Natural killer cell (primary cell): Measurements from ENCODE around the gene C4orf54. TPM values are rescaled to one million over a fixed set of nuclear protein-coding genes. Genes with fewer than 3 reads are reported as not detected.

Experiments
- ATAC-seq, 3 donors: fragments of 150-1000 bp in 2 of 3; fragments of 200-7000 bp in 1 of 3; cut with Tn5 transposase; 1 replicate in 1 of 3; 2 replicates in 2 of 3; pipeline ENCODE4 v1.10.0; 2021; ENCODE audit warnings: mild to moderate bottlenecking in 2 of 3, moderate library complexity in 2 of 3
- DNase-seq, 2 donors: peaks; one replicate each; pipeline versions ENCODE4 v3.0.0 to v3.0.0-alpha.2; 2013 to 2021; ENCODE audit warnings: mixed read lengths in 1 of 2
- H3K27ac ChIP-seq: one replicate; pipeline ENCODE4 v1.5.1; 2013; ENCODE audit warnings: mild to moderate bottlenecking, low read length
- H3K27me3 ChIP-seq: one replicate; pipeline ENCODE4 v1.6.1; 2013; ENCODE audit warnings: low read length; ENCODE audit not compliant: control insufficient read depth, insufficient read depth
- H3K36me3 ChIP-seq: one replicate; pipeline ENCODE4 v1.6.1; 2013; ENCODE audit warnings: low read length; ENCODE audit not compliant: control insufficient read depth, insufficient read depth
- H3K4me1 ChIP-seq: one replicate; pipeline ENCODE4 v1.6.1; 2013; ENCODE audit warnings: low read length; ENCODE audit not compliant: control insufficient read depth, insufficient read depth
- H3K4me3 ChIP-seq: one replicate; pipeline ENCODE4 v1.5.1; 2013; ENCODE audit warnings: low read length
- H3K9me3 ChIP-seq: one replicate; pipeline ENCODE4 v1.6.1; 2013; ENCODE audit warnings: low read length; ENCODE audit not compliant: control insufficient read depth, insufficient read depth
- H3K27ac Mint-ChIP-seq, 2 donors: one replicate each; pipeline ENCODE4 v1.8.0; 2022; ENCODE audit warnings: mild to moderate bottlenecking in 2 of 2, mixed read lengths in 2 of 2, moderate library complexity in 1 of 2
- H3K27me3 Mint-ChIP-seq, 2 donors: one replicate each; pipeline ENCODE4 v1.8.0; 2022; ENCODE audit warnings: low read depth in 2 of 2, mixed read lengths in 2 of 2
- H3K36me3 Mint-ChIP-seq: one replicate; pipeline ENCODE4 v1.8.0; 2022; ENCODE audit warnings: mixed read lengths
- H3K4me1 Mint-ChIP-seq, 2 donors: one replicate each; pipeline ENCODE4 v1.8.0; 2022; ENCODE audit warnings: mixed read lengths in 2 of 2
- H3K4me3 Mint-ChIP-seq: one replicate; pipeline ENCODE4 v1.8.0; 2022; ENCODE audit warnings: mild to moderate bottlenecking, moderate library complexity, mixed read lengths
- H3K9me3 Mint-ChIP-seq, 2 donors: one replicate each; pipeline ENCODE4 v1.8.0; 2022; ENCODE audit warnings: mixed read lengths in 2 of 2
- WGBS: methylation state at CpG from one replicate; pipeline ENCODE4 v1.1.7; 2013; ENCODE audit warnings: missing lambda C conversion rate; ENCODE audit not compliant: insufficient coverage; 5-methylcytosine and 5-hydroxymethylcytosine counted together
- intact Hi-C: fragments of 100-400 bp; cut with micrococcal nuclease; formaldehyde crosslinking; loops from one replicate; pipeline ENCODE4 v1.14.2; 2022
- total RNA-seq, 4 donors: library from RNA; stranded (reverse); fragments of 120-200 nt in 1 of 4; gene quantifications; one replicate each; pipeline versions ENCODE4 v1.2.3 to v1.2.4, GENCODE V29; 2013 to 2022
- TF ChIP-seq, protein P1 (sequence below): fragments of 200-600 bp; IDR thresholded peaks from one replicate; pipeline ENCODE4 v1.8.0; 2022; ENCODE audit warnings: antibody characterized with exemption

The C4orf54 gene
- total RNA-seq, 3 donors from 2014 or later (not counting 1 experiment from before 2014, with no cell fraction given): not detected

DNA sequence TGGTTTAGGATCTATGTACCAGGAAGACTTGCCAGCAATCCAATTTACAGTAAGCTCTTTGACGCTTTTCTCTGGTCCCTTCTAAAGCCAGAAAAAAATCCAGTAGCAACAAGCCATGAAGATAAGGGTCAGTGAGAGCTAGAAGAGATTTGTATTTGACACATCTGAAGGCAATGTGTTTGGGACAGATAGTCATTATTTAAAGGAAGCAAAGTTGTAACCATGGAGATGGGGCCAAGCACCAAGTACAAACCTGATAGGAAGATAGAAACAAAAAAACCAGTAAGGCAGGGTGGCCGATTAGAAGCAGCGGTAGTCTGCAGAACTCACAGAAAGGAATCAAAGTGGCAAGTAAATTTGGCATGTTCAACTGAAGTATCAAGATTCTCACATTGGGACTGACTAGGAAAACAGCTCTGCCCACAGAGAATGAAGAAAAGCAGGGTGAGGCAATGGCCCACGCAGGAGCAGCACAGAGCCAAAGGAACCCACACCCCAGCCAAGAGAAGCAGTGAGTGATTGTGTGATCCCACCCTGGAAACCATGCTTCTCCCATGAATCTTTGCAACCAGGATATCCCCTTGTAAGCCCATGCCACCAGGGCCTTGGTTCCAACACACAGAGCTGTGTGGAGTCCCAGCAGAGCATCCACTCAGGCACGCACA, 12.9 kb upstream of the C4orf54 start:
- WGBS: 95% methylated on average over 5 of the region's 5 CpGs

DNA sequence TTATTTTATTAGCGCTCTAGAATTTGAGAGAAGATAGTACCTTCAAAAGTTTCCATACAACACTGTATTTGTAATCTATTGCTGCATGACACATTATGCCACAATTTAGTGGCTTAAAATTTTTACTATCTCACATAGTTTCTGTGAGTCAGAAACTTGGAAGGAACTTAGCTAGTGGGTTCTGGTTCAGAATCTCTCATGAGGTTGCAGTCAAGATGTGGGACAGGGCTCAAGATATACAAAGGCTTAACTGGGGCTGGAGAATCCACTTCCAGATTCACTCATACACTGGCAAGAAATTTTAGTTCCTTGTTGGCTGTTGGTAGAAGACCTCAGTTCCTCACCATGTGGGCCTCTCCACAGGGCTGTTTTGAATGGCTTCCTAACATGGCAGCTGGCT, 11.5 kb upstream of the C4orf54 start:
- TF ChIP-seq, protein P1, sequence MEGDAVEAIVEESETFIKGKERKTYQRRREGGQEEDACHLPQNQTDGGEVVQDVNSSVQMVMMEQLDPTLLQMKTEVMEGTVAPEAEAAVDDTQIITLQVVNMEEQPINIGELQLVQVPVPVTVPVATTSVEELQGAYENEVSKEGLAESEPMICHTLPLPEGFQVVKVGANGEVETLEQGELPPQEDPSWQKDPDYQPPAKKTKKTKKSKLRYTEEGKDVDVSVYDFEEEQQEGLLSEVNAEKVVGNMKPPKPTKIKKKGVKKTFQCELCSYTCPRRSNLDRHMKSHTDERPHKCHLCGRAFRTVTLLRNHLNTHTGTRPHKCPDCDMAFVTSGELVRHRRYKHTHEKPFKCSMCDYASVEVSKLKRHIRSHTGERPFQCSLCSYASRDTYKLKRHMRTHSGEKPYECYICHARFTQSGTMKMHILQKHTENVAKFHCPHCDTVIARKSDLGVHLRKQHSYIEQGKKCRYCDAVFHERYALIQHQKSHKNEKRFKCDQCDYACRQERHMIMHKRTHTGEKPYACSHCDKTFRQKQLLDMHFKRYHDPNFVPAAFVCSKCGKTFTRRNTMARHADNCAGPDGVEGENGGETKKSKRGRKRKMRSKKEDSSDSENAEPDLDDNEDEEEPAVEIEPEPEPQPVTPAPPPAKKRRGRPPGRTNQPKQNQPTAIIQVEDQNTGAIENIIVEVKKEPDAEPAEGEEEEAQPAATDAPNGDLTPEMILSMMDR: no peak
- H3K36me3 Mint-ChIP-seq: peaks cover 24% of the 10 kb centered on the region
- H3K4me3 Mint-ChIP-seq: no peak overlapping the region
- H3K27me3 Mint-ChIP-seq: peaks cover 3 to 7% of the 10 kb centered on the region in 2 donors
- no CpG with 5 or more reads among the region's 1 CpG for WGBS
- intact Hi-C loops: no loop called here
- DNase-seq (no peak), ATAC-seq (no peak)
- H3K4me1 Mint-ChIP-seq: no peaks in the 10 kb centered on the region
- H3K27ac ChIP-seq: no peak overlapping the region
- H3K36me3 ChIP-seq: no peaks in the 10 kb centered on the region
- H3K27me3 ChIP-seq: no peaks in the 10 kb centered on the region
- H3K4me3 ChIP-seq: no peak overlapping the region
- H3K4me1 ChIP-seq: no peaks in the 10 kb centered on the region
- H3K9me3 Mint-ChIP-seq: peaks cover 16 to 20% of the 10 kb centered on the region in 2 donors
- peaks cover 2% of the 10 kb centered on the region for H3K9me3 ChIP-seq
- H3K27ac Mint-ChIP-seq: no peak overlapping the region

More for the DNA sequence above, 12.9 kb upstream of the C4orf54 start:
- DNase-seq: no peak
- intact Hi-C loops: no loop called here
- Mint-ChIP-seq H3K27ac (no peak overlapping the region), H3K4me1 (no peaks in the 10 kb centered on the region), H3K36me3 (peaks cover 24% of the 10 kb centered on the region), H3K27me3 (peaks cover 3 to 6% of the 10 kb centered on the region in 2 donors), H3K4me3 (no peak overlapping the region), H3K9me3 (peaks cover 19 to 20% of the 10 kb centered on the region in 2 donors)
- ATAC-seq: no peak
- H3K36me3 ChIP-seq: no peaks in the 10 kb centered on the region
- no peaks in the 10 kb centered on the region for H3K27me3 ChIP-seq
- no peaks in the 10 kb centered on the region for H3K4me1 ChIP-seq
- H3K4me3 ChIP-seq: no peak overlapping the region
- TF ChIP-seq, protein P1: no peak
- H3K27ac ChIP-seq: no peak overlapping the region
- peaks cover 2% of the 10 kb centered on the region for H3K9me3 ChIP-seq

DNA sequence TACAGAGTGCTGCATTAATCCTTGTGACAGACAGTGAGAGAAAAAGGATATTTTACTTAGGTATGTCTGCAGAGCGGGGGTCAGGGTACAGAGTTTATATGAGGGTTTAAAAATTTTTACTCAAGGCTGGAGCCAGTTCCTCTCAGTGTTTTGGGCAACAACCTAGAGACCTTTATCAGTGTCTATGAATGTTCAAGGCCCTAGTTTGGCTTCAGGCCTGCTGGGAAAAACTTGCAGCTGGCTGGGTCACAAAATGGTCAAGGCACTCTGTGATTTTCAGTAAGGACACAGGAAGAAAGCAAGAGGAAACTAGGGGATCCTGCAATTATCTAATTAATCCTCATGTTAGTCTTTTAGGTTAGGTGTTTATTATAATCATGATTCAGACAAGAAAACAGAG, 10.8 kb upstream of the C4orf54 start:
- Mint-ChIP-seq H3K27ac (no peak overlapping the region), H3K36me3 (peaks cover 18% of the 10 kb centered on the region), H3K9me3 (peaks cover 12 to 16% of the 10 kb centered on the region in 2 donors), H3K27me3 (peaks cover 6 to 13% of the 10 kb centered on the region in 2 donors), H3K4me1 (no peaks in the 10 kb centered on the region), H3K4me3 (no peak overlapping the region)
- 83% methylated on average over 1 of the region's 1 CpG for WGBS
- Histone ChIP-seq H3K9me3 (peaks cover 2% of the 10 kb centered on the region), H3K27ac (no peak overlapping the region), H3K36me3 (no peaks in the 10 kb centered on the region), H3K4me3 (no peak overlapping the region), H3K27me3 (no peaks in the 10 kb centered on the region), H3K4me1 (no peaks in the 10 kb centered on the region)
- ATAC-seq (no peak), DNase-seq (no peak)
- TF ChIP-seq, protein P1: no peak
- intact Hi-C loops: no loop called here

DNA sequence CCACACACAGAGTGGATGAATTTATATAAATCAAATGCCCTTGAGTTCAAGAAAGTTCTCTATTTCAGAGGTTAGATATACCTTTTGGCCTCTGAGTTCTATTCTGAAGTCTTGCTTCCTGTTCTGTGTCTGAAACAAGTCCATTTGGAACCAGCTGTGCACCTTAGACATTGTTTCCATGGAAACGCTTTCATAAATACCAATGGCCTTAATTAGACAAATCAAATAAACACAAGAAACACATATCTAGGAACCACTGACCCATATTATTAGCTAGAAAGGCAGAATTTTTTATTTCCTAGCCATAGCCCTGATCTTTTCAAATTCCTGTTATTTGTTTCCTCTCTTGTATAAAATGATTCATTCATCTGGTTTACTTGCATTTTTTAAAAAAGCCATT, 8.4 kb upstream of the C4orf54 start:
- H3K4me1 ChIP-seq: no peaks in the 10 kb centered on the region
- H3K9me3 ChIP-seq: peaks cover under 1% of the 10 kb centered on the region
- no peaks in the 10 kb centered on the region for H3K36me3 ChIP-seq
- WGBS: 93% methylated on average over 1 of the region's 1 CpG
- H3K27me3 Mint-ChIP-seq: peaks cover 8 to 23% of the 10 kb centered on the region in 2 donors
- H3K4me3 Mint-ChIP-seq: no peak overlapping the region
- intact Hi-C loops: no loop called here
- no peak overlapping the region for H3K4me3 ChIP-seq
- H3K27ac Mint-ChIP-seq: no peak overlapping the region
- no peak for ATAC-seq
- no peak overlapping the region for H3K27ac ChIP-seq
- H3K4me1 Mint-ChIP-seq: no peaks in the 10 kb centered on the region
- TF ChIP-seq, protein P1: no peak
- peaks cover 3% of the 10 kb centered on the region in 2 donors for H3K9me3 Mint-ChIP-seq
- no peaks in the 10 kb centered on the region for H3K36me3 Mint-ChIP-seq
- DNase-seq: no peak
- H3K27me3 ChIP-seq: no peaks in the 10 kb centered on the region
